GM12891 (cell line): ENCODE measurements around the gene RAC3.

Experiments used
- DNase-seq: peaks from one replicate; pipeline ENCODE4 v3.0.0; 2011; ENCODE audit warnings: low spot score; ENCODE audit not compliant: insufficient read length
- FAIRE-seq: peaks from 2 replicates; lab custom pipeline; 2011; peaks lifted over from hg19 to GRCh38; lab: Jason Lieb, UNC
- PAX5 ChIP-seq: IDR thresholded peaks from 2 replicates; pipeline ENCODE4 v1.6.1; 2011; ENCODE audit warnings: low read length, moderate library complexity, mild to moderate bottlenecking; ENCODE audit not compliant: insufficient read depth, severe bottlenecking
- POLR2A ChIP-seq: IDR thresholded peaks from 2 replicates; pipeline ENCODE4 v1.6.1; 2011; ENCODE audit warnings: low read depth, low read length, control low read depth
- POLR2AphosphoS5 ChIP-seq: IDR thresholded peaks from 2 replicates; pipeline ENCODE4 v1.6.1; 2011; ENCODE audit warnings: low read depth, low read length, control low read depth
- POU2F2 ChIP-seq: IDR thresholded peaks from 2 replicates; pipeline ENCODE4 v1.6.1; 2011; ENCODE audit warnings: low read depth, mild to moderate bottlenecking, control low read depth, low read length, moderate library complexity
- SPI1 ChIP-seq: IDR thresholded peaks from 2 replicates; pipeline ENCODE4 v1.6.1; 2011; ENCODE audit warnings: low read depth, low read length, control low read depth
- TAF1 ChIP-seq: IDR thresholded peaks from 2 replicates; pipeline ENCODE4 v1.6.1; 2011; ENCODE audit warnings: low read depth, low read length, control low read depth

The RAC3 gene

GRCh38 chr17:82077617-82078358, 46.3 kb downstream of the RAC3 start:
- DNase-seq (no peak), FAIRE-seq (no peak)
- TF ChIP-seq POU2F2, result no peak
- TF ChIP-seq POLR2AphosphoS5, result peak; percentile 35; the same call in 1 of the 2 replicates

GRCh38 chr17:82078433-82078832, 47.0 kb downstream of the RAC3 start:
- DNase-seq (no peak), FAIRE-seq (no peak)
- TF ChIP-seq PAX5 (no peak), POLR2AphosphoS5 (0 out of 2 replicates have a peak, but pooled peaks have one; percentile 7)

GRCh38 chr17:82079001-82079677, 47.7 kb downstream of the RAC3 start:
- DNase-seq (no peak), FAIRE-seq (no peak)
- TF ChIP-seq SPI1 (no peak), TAF1 (no peak), PAX5 (no peak), POLR2AphosphoS5 (0 out of 2 replicates have a peak, but pooled peaks have one; percentile 19), POLR2A (0 out of 2 replicates have a peak, but pooled peaks have one; percentile 36), POU2F2 (no peak)

- FAIRE-seq (no peak), DNase-seq (no peak)
- TF ChIP-seq SPI1 (no peak), POLR2AphosphoS5 (no peak), POU2F2 (no peak), TAF1 (no peak), POLR2A (no peak), PAX5 (no peak)
Observed at GRCh38 chr17:82080048-82080788, 48.7 kb downstream of the RAC3 start.

GRCh38 chr17:82080789-82081464, 49.4 kb downstream of the RAC3 start:
- DNase-seq (no peak), FAIRE-seq (no peak)
- TF ChIP-seq POLR2AphosphoS5, result 0 out of 2 replicates have a peak, but pooled peaks have one; percentile 24
- no peak for TF ChIP-seq TAF1

GRCh38 chr17:82081546-82081945, 50.1 kb downstream of the RAC3 start:
- DNase-seq, result no peak
- FAIRE-seq, result no peak
- TF ChIP-seq TAF1 (no peak), POU2F2 (no peak), POLR2AphosphoS5 (no peak), POLR2A (no peak), SPI1 (no peak), PAX5 (no peak)

GRCh38 chr17:82081966-82082365, 50.5 kb downstream of the RAC3 start:
- DNase-seq (no peak), FAIRE-seq (no peak)
- TF ChIP-seq PAX5, result no peak
- TF ChIP-seq POU2F2, result no peak
- no peak for TF ChIP-seq TAF1
- TF ChIP-seq SPI1, result no peak
- TF ChIP-seq POLR2AphosphoS5, result no peak
- no peak for TF ChIP-seq POLR2A

GRCh38 chr17:82082456-82082855, 51.0 kb downstream of the RAC3 start:
- DNase-seq (no peak), FAIRE-seq (no peak)
- no peak for TF ChIP-seq POLR2AphosphoS5
- no peak for TF ChIP-seq PAX5
- no peak for TF ChIP-seq POU2F2

GRCh38 chr17:82083009-82083408, 51.5 kb downstream of the RAC3 start:
- TF ChIP-seq POLR2AphosphoS5 (no peak), TAF1 (no peak), PAX5 (no peak), POLR2A (no peak), SPI1 (no peak), POU2F2 (no peak)
- FAIRE-seq (no peak), DNase-seq (no peak)
